Endothelial cell (in vitro differentiated cells): Measurements from ENCODE around the gene GALNT13. TPM values are rescaled to one million over a fixed set of nuclear protein-coding genes. Genes with fewer than 3 reads are reported as not detected.

Experiments used
- DNase-seq: peaks from one replicate; pipeline ENCODE4 v3.0.0; 2021; ENCODE audit warnings: low spot score
- H3K27ac Mint-ChIP-seq: one replicate; pipeline ENCODE4 v1.8.0; 2021; ENCODE audit warnings: mixed read lengths, inconsistent platforms; ENCODE audit not compliant: unreplicated experiment
- H3K27me3 Mint-ChIP-seq: one replicate; pipeline ENCODE4 v1.8.0; 2021; ENCODE audit warnings: mild to moderate bottlenecking, moderate library complexity, mixed read lengths, inconsistent platforms; ENCODE audit not compliant: unreplicated experiment
- H3K36me3 Mint-ChIP-seq: one replicate; pipeline ENCODE4 v1.8.0; 2021; ENCODE audit warnings: mild to moderate bottlenecking, low read depth, mixed read lengths, inconsistent platforms; ENCODE audit not compliant: unreplicated experiment
- H3K4me1 Mint-ChIP-seq: one replicate; pipeline ENCODE4 v1.8.0; 2021; ENCODE audit warnings: mild to moderate bottlenecking, mixed read lengths, inconsistent platforms; ENCODE audit not compliant: unreplicated experiment
- H3K4me3 Mint-ChIP-seq: one replicate; pipeline ENCODE4 v1.8.0; 2021; ENCODE audit warnings: mild to moderate bottlenecking, mixed read lengths, inconsistent platforms; ENCODE audit not compliant: unreplicated experiment
- H3K9me3 Mint-ChIP-seq: one replicate; pipeline ENCODE4 v1.8.0; 2021; ENCODE audit warnings: mixed read lengths, inconsistent platforms; ENCODE audit not compliant: unreplicated experiment
- total RNA-seq: library from RNA; stranded (reverse); fragmentation: NEBNext Ultra II Directional; extraction: Animal tissue kit (Norgen Biotek cat#: 25700); gene quantifications from one replicate; pipeline ENCODE4 v1.2.1, GENCODE V29; 2021; ENCODE audit not compliant: unreplicated experiment
- TF ChIP-seq, protein P1 (sequence below): fragments of 200-600 bp; sonication (generic); IDR thresholded peaks from one replicate; pipeline ENCODE4 v1.5.0; 2021; ENCODE audit warnings: antibody characterized with exemption; ENCODE audit not compliant: unreplicated experiment

Gene GALNT13
- total RNA-seq, 1 donor from 2014 or later, result 26.3 TPM

DNA sequence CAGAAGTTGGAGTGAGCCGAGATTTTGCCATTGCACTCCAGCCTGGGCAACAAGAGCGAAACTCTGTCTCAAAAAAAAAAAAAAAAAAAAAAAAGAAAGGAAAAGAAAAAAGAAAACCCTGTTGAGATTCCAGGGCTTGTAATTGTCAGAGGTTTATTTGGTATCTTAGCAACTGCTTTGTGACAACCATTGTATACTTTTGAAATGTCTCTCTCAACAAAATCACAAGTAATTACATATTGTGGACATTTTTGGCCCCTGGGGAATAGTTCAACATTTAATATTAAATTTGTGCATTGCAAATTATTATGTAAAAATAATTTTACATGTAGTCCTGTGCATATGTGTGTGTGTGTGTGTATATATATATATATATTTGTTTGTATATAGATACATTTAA, 270.8 kb downstream of the GALNT13 start:
- DNase-seq, result no peak
- peaks cover 6% of the 10 kb centered on the region for H3K4me1 Mint-ChIP-seq
- no peak overlapping the region for H3K4me3 Mint-ChIP-seq
- TF ChIP-seq, protein P1, sequence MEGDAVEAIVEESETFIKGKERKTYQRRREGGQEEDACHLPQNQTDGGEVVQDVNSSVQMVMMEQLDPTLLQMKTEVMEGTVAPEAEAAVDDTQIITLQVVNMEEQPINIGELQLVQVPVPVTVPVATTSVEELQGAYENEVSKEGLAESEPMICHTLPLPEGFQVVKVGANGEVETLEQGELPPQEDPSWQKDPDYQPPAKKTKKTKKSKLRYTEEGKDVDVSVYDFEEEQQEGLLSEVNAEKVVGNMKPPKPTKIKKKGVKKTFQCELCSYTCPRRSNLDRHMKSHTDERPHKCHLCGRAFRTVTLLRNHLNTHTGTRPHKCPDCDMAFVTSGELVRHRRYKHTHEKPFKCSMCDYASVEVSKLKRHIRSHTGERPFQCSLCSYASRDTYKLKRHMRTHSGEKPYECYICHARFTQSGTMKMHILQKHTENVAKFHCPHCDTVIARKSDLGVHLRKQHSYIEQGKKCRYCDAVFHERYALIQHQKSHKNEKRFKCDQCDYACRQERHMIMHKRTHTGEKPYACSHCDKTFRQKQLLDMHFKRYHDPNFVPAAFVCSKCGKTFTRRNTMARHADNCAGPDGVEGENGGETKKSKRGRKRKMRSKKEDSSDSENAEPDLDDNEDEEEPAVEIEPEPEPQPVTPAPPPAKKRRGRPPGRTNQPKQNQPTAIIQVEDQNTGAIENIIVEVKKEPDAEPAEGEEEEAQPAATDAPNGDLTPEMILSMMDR, result no peak
- H3K36me3 Mint-ChIP-seq, result no peaks in the 10 kb centered on the region
- H3K9me3 Mint-ChIP-seq, result no peaks in the 10 kb centered on the region
- H3K27me3 Mint-ChIP-seq, result peaks cover 1% of the 10 kb centered on the region
- H3K27ac Mint-ChIP-seq, result no peak overlapping the region

DNA sequence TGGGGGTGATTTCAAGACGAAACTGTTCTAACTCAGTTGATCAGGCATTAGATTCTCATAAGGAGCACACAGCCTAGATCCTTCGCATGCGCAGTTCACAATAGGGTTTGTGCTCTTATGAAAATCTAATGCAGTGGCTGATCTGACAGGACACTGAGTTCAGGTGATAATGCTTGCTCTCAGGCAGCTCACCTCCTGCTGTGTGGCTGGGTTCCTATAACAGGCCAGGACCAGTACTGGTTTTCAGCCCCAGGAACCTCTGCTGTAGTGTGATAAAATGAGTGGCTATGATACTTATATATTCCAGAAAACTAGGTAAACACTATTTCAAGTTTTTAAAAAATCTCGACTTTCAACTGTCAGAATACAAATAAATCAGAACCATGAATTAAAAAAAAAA, 271.4 kb downstream of the GALNT13 start:
- Mint-ChIP-seq H3K27ac (peak overlapping the region; percentile 80), H3K9me3 (no peaks in the 10 kb centered on the region), H3K27me3 (peaks cover 1% of the 10 kb centered on the region), H3K36me3 (no peaks in the 10 kb centered on the region), H3K4me1 (no peaks in the 10 kb centered on the region), H3K4me3 (no peak overlapping the region)
- DNase-seq, result no peak
- TF ChIP-seq, protein P1, result no peak

DNA sequence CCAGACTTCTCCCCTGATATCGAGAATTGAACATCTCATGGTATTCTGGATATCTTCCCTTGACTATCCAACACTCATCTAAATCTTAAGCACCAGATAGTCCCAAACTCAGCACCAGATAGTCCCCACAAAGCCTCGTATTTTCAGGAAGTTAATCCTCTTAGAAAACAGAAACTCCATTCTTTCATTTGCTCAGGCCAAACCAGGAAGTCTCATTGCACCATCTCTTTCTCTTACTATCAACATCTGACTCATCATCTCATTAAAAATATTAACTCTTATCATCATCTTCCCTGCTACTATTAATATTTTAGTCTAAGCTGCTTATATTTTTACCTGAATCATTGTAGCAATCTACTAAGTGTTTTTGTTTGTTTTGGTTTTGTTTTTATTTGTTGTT, 286.4 kb downstream of the GALNT13 start:
- Mint-ChIP-seq H3K27me3 (no peaks in the 10 kb centered on the region), H3K9me3 (no peaks in the 10 kb centered on the region), H3K27ac (no peak overlapping the region), H3K4me1 (no peaks in the 10 kb centered on the region), H3K4me3 (no peak overlapping the region), H3K36me3 (peaks cover 4% of the 10 kb centered on the region)
- TF ChIP-seq, protein P1, result no peak
- DNase-seq, result no peak

DNA sequence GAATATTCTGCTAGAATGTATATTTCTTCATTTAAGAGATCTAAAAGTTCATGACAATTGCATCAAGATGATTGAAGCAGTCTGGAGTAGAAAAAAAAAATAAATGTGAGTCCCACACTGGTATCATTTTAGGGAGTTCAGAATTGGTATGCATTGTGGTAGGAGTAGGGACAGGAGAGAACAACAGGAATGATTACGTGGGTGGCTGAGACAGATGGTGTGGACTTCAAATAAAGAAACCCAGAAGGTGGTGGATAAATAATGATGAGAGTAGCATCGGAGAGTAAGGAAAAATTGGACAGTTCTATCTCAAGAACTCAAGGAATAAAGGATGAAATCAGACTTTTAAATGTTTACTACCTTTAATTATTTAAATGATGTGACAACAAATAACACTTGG, 289.6 kb downstream of the GALNT13 start:
- Mint-ChIP-seq H3K4me3 (no peak overlapping the region), H3K27ac (no peak overlapping the region)
- DNase-seq, result no peak

DNA sequence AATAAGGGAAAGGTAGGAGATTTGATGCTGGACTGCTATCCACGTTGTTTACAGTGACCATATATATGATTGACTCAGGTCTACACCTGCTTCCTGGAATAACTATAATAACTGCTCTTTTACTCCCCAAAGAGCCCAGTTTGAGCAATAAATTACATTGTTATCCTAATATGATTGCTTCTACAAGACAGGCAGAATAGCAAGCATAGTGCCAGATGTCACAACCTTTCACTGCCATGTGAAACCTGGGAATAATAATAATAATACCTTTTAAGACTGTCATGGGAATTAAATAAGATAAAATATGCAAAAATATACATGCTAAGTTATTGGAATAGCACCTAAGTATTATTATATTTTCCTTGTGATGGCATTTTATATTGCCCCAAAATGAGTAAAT, 298.7 kb downstream of the GALNT13 start:
- no peak for DNase-seq
- Mint-ChIP-seq H3K27me3 (no peaks in the 10 kb centered on the region), H3K36me3 (no peaks in the 10 kb centered on the region), H3K9me3 (no peaks in the 10 kb centered on the region), H3K27ac (no peak overlapping the region), H3K4me3 (no peak overlapping the region), H3K4me1 (no peaks in the 10 kb centered on the region)
- TF ChIP-seq, protein P1, result no peak

More for the DNA sequence above, 289.6 kb downstream of the GALNT13 start:
- TF ChIP-seq, protein P1, result no peak
- H3K4me1 Mint-ChIP-seq, result no peaks in the 10 kb centered on the region
- no peaks in the 10 kb centered on the region for H3K36me3 Mint-ChIP-seq
- H3K9me3 Mint-ChIP-seq, result no peaks in the 10 kb centered on the region
- H3K27me3 Mint-ChIP-seq, result no peaks in the 10 kb centered on the region
